Ishikawa (cell line): ENCODE data around the gene PPP1R3C.

ENCODE experiments used
- CEBPB ChIP-seq: IDR thresholded peaks from 2 replicates; pipeline ENCODE4 v1.6.1; 2012
- CREB1 ChIP-seq: IDR thresholded peaks from 2 replicates; pipeline ENCODE4 v1.6.1; 2012; ENCODE audit warnings: low read depth
- EGR1 ChIP-seq: IDR thresholded peaks from 2 replicates; pipeline ENCODE4 v1.6.1; 2012
- EP300 ChIP-seq: IDR thresholded peaks from 2 replicates; pipeline ENCODE4 v1.6.1; 2012; ENCODE audit warnings: borderline replicate concordance
- FOXM1 ChIP-seq: IDR thresholded peaks from 2 replicates; pipeline ENCODE4 v1.6.1; 2012; ENCODE audit warnings: low read depth, borderline replicate concordance
- MAX ChIP-seq: IDR thresholded peaks from 2 replicates; pipeline ENCODE4 v1.6.1; 2012
- NFIC ChIP-seq: IDR thresholded peaks from 2 replicates; pipeline ENCODE4 v1.6.1; 2012
- RAD21 ChIP-seq: IDR thresholded peaks from 2 replicates; pipeline ENCODE4 v1.6.1; 2012; ENCODE audit warnings: low read depth
- REST ChIP-seq: IDR thresholded peaks from 2 replicates; pipeline ENCODE4 v1.6.1; 2012; ENCODE audit warnings: low read depth, mild to moderate bottlenecking
- TAF1 ChIP-seq: IDR thresholded peaks from 2 replicates; pipeline ENCODE4 v1.6.1; 2012; ENCODE audit warnings: low read depth, mild to moderate bottlenecking
- TCF12 ChIP-seq: IDR thresholded peaks from 2 replicates; pipeline ENCODE4 v1.6.1; 2012; ENCODE audit warnings: low read depth
- USF1 ChIP-seq: IDR thresholded peaks from 2 replicates; pipeline ENCODE4 v1.6.1; 2012
- YY1 ChIP-seq: IDR thresholded peaks from 2 replicates; pipeline ENCODE4 v1.6.1; 2012; ENCODE audit warnings: low read depth
- ZBTB7A ChIP-seq: IDR thresholded peaks from 2 replicates; pipeline ENCODE4 v1.6.1; 2012; ENCODE audit warnings: low read depth

GRCh38 chr10:91598211-91598977 is 34.5 kb downstream of the PPP1R3C start:
- TF ChIP-seq EGR1 (no peak), REST (no peak), USF1 (no peak), CEBPB (no peak), EP300 (no peak), YY1 (no peak), TAF1 (no peak), CREB1 (no peak), MAX (no peak), ZBTB7A (no peak), FOXM1 (no peak), NFIC (no peak), RAD21 (no peak), TCF12 (no peak)
